ENCODE results near the gene PPA1. TPM values are rescaled to one million over a fixed set of nuclear protein-coding genes. Genes with fewer than 3 reads are reported as not detected.

Gene PPA1
- total and polyA plus RNA-seq, 2 donors (not counting 1 experiment from before 2014, with no cell fraction given), result 28.6 to 40.6 TPM

DNA sequence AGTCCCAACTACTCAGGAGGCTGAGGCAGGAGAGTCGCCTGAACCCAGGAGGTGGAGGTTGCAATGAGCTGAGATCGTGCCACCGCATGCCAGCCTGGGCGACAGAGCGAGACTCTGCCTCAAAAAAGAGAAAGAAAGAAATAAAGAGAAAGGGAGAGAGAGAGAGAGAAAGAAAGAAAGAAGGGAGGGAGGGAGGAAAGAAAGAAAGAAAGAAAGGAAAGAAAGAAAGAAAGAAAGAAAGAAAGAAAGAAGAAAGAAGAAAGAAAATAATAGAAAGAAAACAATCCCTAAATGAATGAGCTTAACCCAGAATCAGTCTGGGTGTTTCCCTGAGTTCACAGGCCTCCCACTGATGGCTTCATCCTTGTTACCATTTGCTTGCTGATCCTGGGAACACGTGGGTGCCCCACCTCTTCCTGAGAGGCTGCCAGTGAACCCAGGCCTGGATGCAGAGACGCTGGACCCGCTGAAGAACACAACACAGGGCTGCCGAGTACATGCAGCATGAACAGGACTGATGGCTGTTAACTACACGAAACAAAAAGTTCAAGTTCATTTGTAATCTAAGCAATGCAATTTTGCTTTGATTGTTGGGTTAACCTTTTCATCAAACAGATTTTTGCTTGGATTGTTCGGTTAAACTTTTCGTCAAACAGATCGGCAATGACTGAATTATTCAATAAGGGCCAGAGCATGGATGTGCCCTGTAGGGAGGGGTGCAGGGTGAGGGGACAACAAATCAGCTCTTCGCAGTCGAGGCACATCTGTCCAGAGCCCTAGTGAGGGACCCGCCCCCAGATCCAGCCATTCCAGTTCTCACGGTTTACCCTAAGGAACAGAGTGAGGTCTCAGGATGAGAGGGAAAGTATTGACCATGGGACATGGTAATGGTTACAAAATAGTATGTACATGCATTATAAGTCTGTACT, 39.0 kb upstream of the PPA1 start:
- POLR2A ChIA-PET, result no interaction called here

More for the DNA sequence above, 39.0 kb upstream of the PPA1 start:
- peak overlapping the region; percentile 57 for H3K27ac Mint-ChIP-seq
- H3K36me3 ChIP-seq (replicated peaks in 1 of 2; ENCODE audit: control extremely low read depth in 1 of 2, control insufficient read depth in 1 of 2, extremely low read depth in 1 of 2, insufficient read depth in 2 of 2, low read length in 1 of 2), result no peaks in the 10 kb centered on the region
- peaks cover 15% of the 10 kb centered on the region for H3K4me1 Mint-ChIP-seq
- intact Hi-C loops (cut with micrococcal nuclease), result no loop called here
- H3K9me3 Mint-ChIP-seq (ENCODE audit: insufficient read depth), result peaks cover 2% of the 10 kb centered on the region
- CTCF ChIA-PET, result interaction anchor here (0.6 to 16.5 kb wide), 16 partner anchors 8 to 102 kb away, joined by 3 to 185 read pairs (median 4); partner anchors contain the start of genes PPA1 and SAR1A
- no peak for DNase-seq
- H3K4me1 ChIP-seq (ENCODE audit: control insufficient read depth in 2 of 2, insufficient read depth in 2 of 2, low read length in 2 of 2), result peaks cover 6 to 11% of the 10 kb centered on the region in 2 donors
- H3K27me3 Mint-ChIP-seq, result no peaks in the 10 kb centered on the region
- peaks cover 0 to 3% (median 0%) of the 10 kb centered on the region in 3 donors for H3K9me3 ChIP-seq (ENCODE audit: control extremely low read depth in 1 of 3, control insufficient read depth in 2 of 3, insufficient read depth in 1 of 3, low read length in 2 of 3)
- H4K20me1 ChIP-seq (ENCODE audit: control insufficient read depth, insufficient read depth, low read length, poor library complexity, severe bottlenecking), result no peaks in the 10 kb centered on the region
- peak overlapping the region; percentile 54 for H3K4me3 Mint-ChIP-seq
- H3K9ac ChIP-seq (ENCODE audit: low read length), result peak overlapping the region; percentile 41
- H2AFZ ChIP-seq (ENCODE audit: insufficient read depth, low read depth, low read length, poor library complexity, severe bottlenecking), result peak overlapping the region; percentile 64
- peak overlapping the region; percentile 56 for H3K4me2 ChIP-seq (replicated peaks; ENCODE audit: low read depth, low read length, poor library complexity, severe bottlenecking)
- no peak overlapping the region for H3K27ac ChIP-seq (ENCODE audit: low read length in 2 of 2)
- H3K27me3 ChIP-seq (replicated peaks in 1 of 4; ENCODE audit: control extremely low read depth in 1 of 4, control insufficient read depth in 3 of 4, insufficient read depth in 4 of 4, low read length in 3 of 4), result peaks cover 0 to 2% (median 0%) of the 10 kb centered on the region in 4 experiments
- ATAC-seq (ENCODE audit: low read depth), result no peak
- WGBS (ENCODE audit: insufficient coverage), result 82% methylated on average over 15 of the region's 17 CpGs
- H3K79me2 ChIP-seq (ENCODE audit: control insufficient read depth, insufficient read depth, low read length), result no peaks in the 10 kb centered on the region
- no peak for TF ChIP-seq EZH2 (IDR thresholded peaks at IDR 0.05; ENCODE audit: borderline replicate concordance, insufficient read depth, low read depth, low read length, poor library complexity, severe bottlenecking)
- TF ChIP-seq, protein P1, sequence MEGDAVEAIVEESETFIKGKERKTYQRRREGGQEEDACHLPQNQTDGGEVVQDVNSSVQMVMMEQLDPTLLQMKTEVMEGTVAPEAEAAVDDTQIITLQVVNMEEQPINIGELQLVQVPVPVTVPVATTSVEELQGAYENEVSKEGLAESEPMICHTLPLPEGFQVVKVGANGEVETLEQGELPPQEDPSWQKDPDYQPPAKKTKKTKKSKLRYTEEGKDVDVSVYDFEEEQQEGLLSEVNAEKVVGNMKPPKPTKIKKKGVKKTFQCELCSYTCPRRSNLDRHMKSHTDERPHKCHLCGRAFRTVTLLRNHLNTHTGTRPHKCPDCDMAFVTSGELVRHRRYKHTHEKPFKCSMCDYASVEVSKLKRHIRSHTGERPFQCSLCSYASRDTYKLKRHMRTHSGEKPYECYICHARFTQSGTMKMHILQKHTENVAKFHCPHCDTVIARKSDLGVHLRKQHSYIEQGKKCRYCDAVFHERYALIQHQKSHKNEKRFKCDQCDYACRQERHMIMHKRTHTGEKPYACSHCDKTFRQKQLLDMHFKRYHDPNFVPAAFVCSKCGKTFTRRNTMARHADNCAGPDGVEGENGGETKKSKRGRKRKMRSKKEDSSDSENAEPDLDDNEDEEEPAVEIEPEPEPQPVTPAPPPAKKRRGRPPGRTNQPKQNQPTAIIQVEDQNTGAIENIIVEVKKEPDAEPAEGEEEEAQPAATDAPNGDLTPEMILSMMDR (IDR thresholded peaks at IDR 0.05), result no peak
- H3K4me3 ChIP-seq (ENCODE audit: control extremely low read depth in 1 of 5, extremely low read depth in 1 of 5, insufficient read depth in 1 of 5, low read depth in 2 of 5, low read length in 4 of 5), result peak overlapping the region in 1 of 5 experiments; percentile 44

Data from B cell (primary cell).